G401 (cell line): ENCODE measurements around the gene PIM3. TPM values are rescaled to one million over a fixed set of nuclear protein-coding genes. Genes with fewer than 3 reads are reported as not detected.
A peak's percentile ranks its signal among the peaks of the same experiment; 100 is the strongest.
"Not testable (repeated sequence)": the region's sequence is repeated elsewhere in the genome, so short reads cannot be mapped to it uniquely, and the experiment has no call there.

Experiments used
- DNase-seq: peaks from one replicate; pipeline ENCODE4 v3.0.0-alpha.2; 2015; ENCODE audit warnings: low spot score
- in situ Hi-C: cut with HindIII; loops from 2 replicates; pipeline ENCODE4 v1.10.0; 2016; ENCODE audit warnings: low sequenced_read_pairs, mixed read lengths
- total RNA-seq: library from RNA; depleted of rRNA; stranded (reverse); fragments of >200 nt; shearing (Covaris generic); gene quantifications from 2 replicates; pipeline ENCODE4 v1.2.3, GENCODE V29; 2014

The PIM3 gene
- total RNA-seq, 1 experiment from 2014 or later, result 106 TPM

DNA sequence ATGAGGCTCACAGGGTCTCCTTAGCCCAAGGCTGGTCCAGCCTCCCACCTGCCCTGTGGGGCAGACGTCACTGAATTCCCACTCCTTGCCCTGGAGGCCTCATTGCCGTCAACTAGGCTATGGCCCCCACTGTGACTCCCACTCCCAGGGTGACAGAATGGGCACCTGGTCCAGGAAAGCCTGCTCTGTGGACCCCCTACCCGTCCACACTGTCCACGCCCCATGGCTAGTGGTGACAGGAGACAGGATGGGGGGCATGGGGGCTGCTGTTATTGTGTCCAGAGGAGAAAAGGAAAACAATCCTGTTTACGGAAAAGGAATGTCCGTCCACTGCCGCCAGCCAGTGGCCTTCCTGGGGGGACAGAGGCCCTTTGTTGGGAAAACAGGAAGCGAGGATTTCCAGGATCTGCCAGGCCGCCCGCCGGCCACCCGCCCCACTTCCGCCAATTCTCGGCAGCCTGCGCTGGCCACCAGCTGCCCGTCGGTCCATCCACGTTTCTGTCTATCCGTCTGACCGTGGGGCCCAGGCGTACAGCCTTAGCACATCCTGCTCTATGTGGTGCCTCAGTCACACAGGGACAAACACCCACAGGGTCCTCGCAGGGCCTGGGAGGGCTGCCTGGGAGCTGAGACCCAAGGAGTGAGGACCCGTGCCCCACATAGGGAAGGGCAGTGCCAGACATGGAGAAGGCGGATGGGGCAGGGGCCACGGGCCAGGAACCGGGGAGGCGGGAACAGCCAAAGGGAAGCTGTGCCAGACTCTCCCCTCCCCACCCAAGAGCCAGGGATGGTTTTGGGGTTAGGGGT is 22.6 kb upstream of the PIM3 start:
- in situ Hi-C loops, result no loop called here
- DNase-seq, result no peak

GRCh38 chr22:49938565-49939136 is 21.9 kb upstream of the PIM3 start:
- no peak for DNase-seq
- in situ Hi-C loops, result no loop called here

DNA sequence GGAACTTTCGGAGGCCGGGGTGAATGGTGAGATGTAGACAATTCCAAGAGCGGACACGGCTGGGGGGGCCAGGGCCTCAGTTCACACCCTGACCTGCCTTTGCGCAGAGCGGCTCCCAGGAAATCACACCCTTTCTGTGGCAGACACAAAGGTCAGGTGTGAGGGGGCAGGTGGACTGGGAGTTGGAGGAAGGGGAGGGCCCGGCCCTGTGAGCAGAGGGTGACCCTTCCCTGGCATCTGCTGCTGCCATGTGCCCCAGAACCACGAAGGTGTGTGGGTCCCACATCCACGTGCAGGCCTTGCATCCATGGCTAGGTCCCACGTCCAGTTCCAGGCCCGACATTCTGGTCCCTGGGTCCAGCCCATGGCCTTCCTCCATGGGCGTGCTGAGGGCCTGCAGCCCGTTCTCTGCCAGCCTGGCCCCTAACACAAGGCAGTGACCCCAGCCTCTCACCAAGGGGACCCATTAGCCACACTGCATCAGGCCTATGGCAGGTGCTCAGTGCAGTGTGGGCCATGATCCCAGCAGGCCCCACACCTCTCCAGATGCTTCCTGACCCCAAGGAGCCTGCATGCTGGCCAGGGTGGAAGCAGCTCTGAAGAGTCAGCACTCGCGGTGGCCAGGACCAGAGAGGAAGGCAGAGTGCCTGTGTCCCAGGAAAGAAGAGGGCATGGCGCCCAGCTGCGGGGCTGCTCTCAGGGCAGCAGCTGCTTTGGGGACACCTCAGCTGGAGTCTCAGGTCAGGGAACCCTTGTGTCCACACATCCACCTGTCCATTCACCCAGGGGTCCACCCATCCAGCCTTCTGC is 18.9 kb upstream of the PIM3 start:
- in situ Hi-C loops, result no loop called here
- DNase-seq, result no peak

GRCh38 chr22:49942565-49943404 is 17.8 kb upstream of the PIM3 start:
- peak; percentile 39 for DNase-seq
- in situ Hi-C loops, result no loop called here

- in situ Hi-C loops, result no loop called here
Observed at GRCh38 chr22:49943405-49943765, 17.2 kb upstream of the PIM3 start.

GRCh38 chr22:49943771-49944398 is 16.7 kb upstream of the PIM3 start:
- no peak for DNase-seq
- in situ Hi-C loops, result no loop called here

More at GRCh38 chr22:49943405-49943765, 17.2 kb upstream of the PIM3 start:
- no peak for DNase-seq

DNA sequence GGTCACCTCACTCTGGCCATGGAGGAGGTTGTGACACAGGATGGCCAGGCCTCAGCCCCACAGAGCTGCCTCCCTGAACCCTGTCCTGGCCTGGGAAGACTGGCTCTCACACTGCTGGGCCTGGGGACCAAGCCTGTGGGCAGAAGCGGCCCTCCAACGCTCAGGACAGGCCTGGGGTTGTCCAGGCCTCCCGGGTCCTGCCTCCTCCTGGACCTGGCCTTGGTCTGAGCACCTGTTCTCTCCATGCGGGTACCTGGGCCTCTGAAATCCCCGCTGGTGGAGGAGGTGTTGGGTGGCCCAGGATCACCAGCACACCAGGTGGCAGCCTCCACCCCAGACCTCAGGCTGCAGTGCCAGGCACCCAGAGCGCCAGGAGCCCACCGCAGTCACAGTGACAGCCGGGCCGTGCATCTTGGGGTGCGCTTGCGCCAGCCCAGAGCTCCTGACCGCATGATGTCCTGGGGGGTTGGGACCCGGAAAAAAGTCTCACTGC is 16.1 kb upstream of the PIM3 start:
- in situ Hi-C loops, result no loop called here

DNA sequence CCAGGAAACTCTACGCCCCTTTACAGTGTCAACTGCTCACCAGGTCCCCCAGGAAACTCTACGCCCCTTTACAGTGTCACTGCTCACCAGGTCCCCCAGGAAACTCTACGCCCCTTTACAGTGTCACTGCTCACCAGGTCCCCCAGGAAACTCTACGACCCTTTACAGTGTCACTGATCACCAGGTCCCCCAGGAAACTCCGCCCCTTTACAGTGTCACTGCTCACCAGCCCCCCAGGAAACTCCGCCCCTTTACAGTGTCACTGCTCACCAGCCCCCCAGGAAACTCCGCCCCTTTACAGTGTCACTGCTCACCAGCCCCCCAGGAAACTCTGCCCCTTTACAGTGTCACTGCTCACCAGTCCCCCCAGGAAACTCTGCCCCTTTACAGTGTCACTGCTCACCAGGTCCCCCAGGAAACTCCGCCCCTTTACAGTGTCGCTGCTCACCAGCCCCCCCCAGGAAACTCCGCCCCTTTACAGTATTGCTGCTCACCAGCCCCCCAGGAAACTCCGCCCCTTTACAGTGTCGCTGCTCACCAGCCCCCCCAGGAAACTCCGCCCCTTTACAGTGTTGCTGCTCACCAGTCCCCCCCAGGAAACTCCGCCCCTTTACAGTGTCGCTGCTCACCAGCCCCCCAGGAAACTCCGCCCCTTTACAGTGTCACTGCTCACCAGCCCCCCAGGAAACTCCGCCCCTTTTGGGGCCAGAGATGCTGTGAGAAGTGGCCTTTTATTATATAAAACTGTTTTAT is 15.4 kb upstream of the PIM3 start:
- in situ Hi-C loops, DNase-seq: not testable (repeated sequence)

More for the DNA sequence above, 16.1 kb upstream of the PIM3 start:
- no peak for DNase-seq

DNA sequence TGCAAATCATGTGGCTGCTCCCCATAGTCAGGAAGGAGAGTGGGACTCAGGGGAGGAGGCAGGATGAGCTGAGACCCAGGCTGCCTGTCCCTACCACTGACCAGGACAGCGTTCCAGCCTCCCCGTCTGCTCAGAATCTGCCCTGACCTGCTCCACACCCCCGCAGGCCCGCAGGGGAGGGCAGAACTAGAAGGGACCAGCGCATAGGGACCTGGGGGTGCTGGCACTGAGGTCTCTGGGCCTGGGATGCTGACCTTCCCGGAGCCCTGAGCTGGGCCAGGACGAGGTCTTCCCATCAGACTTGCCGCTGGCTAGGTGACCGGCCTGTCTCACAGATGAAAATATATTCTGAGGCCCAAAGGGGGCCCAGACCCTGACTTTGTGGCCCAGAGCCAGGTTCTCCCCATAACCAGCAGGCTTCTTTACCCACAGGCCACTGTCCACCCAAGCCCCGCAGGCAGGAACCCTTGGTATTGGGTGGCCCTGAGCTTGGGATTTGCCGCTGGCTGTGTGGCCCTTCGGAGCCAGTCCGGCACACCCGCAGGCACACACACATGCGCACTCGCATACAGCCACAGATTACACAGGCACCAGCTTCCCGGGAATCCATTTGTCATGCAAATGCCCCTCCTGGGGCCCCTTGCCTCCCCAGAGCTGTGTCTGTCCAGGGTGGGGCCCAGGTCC is 13.8 kb upstream of the PIM3 start:
- DNase-seq, result no peak
- in situ Hi-C loops, result no loop called here

DNA sequence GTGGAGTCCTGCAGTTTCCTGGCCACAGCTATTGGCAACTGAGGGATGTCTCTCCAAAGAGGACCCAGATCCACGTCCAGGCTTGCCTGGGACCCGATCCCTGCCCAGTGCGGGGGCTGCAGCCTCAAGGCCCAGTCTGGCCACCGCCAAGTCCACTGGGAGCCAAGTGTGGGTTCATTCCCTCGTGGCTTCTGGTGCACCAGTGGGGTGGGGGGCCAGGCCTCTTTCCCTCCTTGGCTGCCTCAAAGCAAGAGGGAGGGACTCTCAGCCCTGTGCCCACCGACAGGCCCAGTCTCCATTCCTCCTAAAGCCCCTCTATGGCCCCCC is 13.3 kb upstream of the PIM3 start:
- no peak for DNase-seq
- in situ Hi-C loops, result no loop called here

DNA sequence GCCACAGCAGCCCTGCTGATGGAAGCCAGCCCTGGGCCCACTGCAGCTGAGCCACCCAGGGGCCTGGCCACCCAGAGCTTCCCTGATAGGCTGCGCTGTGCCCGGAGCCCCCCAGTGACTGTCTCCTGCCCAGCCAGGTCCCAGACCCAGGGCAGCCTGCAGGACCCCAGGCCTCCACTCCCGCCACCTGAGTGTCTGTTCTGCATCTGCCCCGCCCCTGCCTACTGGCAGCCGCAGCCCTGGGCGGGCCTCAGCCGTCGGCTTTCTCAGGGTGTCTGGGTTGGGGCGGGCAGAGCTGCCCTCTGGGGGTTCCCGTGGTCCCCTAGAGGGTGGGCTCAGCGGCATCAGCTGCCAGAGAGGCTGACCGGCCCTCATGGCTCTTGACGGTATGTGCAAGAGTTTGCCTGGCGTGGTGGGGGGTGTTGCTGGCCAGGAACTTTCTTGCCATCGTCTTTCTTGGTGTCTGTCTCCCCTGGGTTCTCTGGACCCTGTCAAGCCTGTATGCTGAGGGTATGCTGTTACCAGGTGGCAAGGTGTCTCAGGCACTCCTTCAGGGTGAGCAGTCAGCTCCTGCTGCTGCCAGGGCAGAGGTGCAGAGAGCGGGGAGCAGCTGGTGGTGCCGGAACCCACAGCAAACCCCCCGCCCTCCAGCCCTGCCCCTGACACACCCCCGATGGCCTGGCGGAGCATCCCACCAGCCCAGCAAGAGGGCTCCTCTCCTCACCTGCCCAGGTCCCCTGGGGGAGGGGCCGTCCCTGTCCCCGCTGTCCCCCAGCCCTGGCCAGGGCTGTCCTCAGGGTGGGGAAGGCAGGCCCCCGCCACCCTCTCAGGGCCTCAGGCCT is 12.2 kb upstream of the PIM3 start:
- no peak for DNase-seq
- in situ Hi-C loops, result no loop called here

GRCh38 chr22:49948958-49949913 is 11.3 kb upstream of the PIM3 start:
- in situ Hi-C loops, result no loop called here
- no peak for DNase-seq

GRCh38 chr22:49949914-49950292 is 10.7 kb upstream of the PIM3 start:
- in situ Hi-C loops, result no loop called here
- DNase-seq, result no peak

GRCh38 chr22:49950396-49950994 is 10.1 kb upstream of the PIM3 start:
- no peak for DNase-seq
- in situ Hi-C loops, result no loop called here

DNA sequence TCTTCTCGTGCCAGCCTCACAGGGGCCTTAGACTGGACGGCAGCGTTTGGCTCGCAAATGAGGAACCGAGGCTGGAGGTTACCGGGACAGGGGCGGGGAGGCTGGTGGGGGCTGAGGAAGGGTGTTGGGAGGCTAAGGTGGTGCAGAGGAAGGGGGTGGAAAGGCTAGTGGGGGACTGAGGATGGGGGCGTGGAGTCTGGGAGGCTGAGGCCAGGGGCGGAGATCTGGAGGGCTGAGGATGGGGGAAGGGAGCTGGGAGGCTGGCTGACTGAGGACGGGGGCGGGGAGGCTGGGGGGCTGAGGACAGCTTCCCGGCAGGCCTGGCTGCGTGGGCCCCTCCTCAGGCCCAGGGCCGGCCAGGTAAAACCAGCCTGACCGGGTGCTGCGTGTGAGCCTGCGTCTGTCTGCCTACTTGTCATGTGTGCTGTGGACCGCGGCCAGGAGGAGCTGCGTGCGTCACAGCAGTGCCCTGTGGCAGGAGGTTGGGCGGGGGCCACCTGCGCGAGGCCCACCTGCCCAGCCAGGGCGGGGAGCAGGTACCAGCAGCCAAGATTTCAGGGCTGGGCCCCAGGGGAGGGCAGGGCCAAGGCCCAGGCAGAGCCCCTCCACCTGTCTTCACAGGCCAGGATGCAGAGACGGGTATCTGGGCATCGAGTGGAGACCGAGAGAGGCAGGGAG is 9.4 kb upstream of the PIM3 start:
- no peak for DNase-seq
- in situ Hi-C loops, result no loop called here
